Central memory CD8-positive, alpha-beta T cell (primary cell): Measurements from ENCODE around the gene EP400.

Experiments used
- ATAC-seq: fragments of 150-1000 bp; cut with Tn5 transposase; replicated peaks from 2 replicates; pipeline ENCODE4 v1.10.0; 2022; ENCODE audit warnings: mild to moderate bottlenecking, moderate FRiP score, moderate number of reproducible peaks; ENCODE audit not compliant: poor library complexity, severe bottlenecking; ENCODE audit errors: extremely low read depth
- DNase-seq, 2 donors: peaks; one replicate each; pipeline ENCODE4 v3.0.0; 2021; ENCODE audit warnings: low spot score in 2 of 2
- H3K27ac Mint-ChIP-seq: one replicate; pipeline ENCODE4 v1.8.0; 2022; ENCODE audit warnings: low read depth, mild to moderate bottlenecking, moderate library complexity, mixed read lengths
- H3K27me3 Mint-ChIP-seq: one replicate; pipeline ENCODE4 v1.8.0; 2022; ENCODE audit warnings: mixed read lengths
- H3K36me3 Mint-ChIP-seq: one replicate; pipeline ENCODE4 v1.8.0; 2022; ENCODE audit warnings: mild to moderate bottlenecking, moderate library complexity, mixed read lengths; ENCODE audit not compliant: insufficient read depth
- H3K4me1 Mint-ChIP-seq: one replicate; pipeline ENCODE4 v1.8.0; 2022; ENCODE audit warnings: mixed read lengths
- H3K4me3 Mint-ChIP-seq: one replicate; pipeline ENCODE4 v1.8.0; 2022; ENCODE audit warnings: mild to moderate bottlenecking, moderate library complexity, mixed read lengths
- H3K9me3 Mint-ChIP-seq: one replicate; pipeline ENCODE4 v1.8.0; 2022; ENCODE audit warnings: mixed read lengths

The EP400 gene

GRCh38 chr12:132019891-132020290, 70.1 kb downstream of the EP400 start:
- H3K27me3 Mint-ChIP-seq: no peaks in the 10 kb centered on the region
- no peak for ATAC-seq
- no peak overlapping the region for H3K27ac Mint-ChIP-seq
- H3K36me3 Mint-ChIP-seq: peaks cover 59% of the 10 kb centered on the region
- no peak for DNase-seq
- no peaks in the 10 kb centered on the region for H3K9me3 Mint-ChIP-seq
- H3K4me1 Mint-ChIP-seq: no peaks in the 10 kb centered on the region
- no peak overlapping the region for H3K4me3 Mint-ChIP-seq

- no peaks in the 10 kb centered on the region for H3K9me3 Mint-ChIP-seq
- no peak overlapping the region for H3K27ac Mint-ChIP-seq
- no peak for DNase-seq
- H3K36me3 Mint-ChIP-seq: peaks cover 58% of the 10 kb centered on the region
- H3K4me3 Mint-ChIP-seq: no peak overlapping the region
- no peaks in the 10 kb centered on the region for H3K4me1 Mint-ChIP-seq
- H3K27me3 Mint-ChIP-seq: no peaks in the 10 kb centered on the region
- no peak for ATAC-seq
Measured at GRCh38 chr12:132020292-132020691, 70.5 kb downstream of the EP400 start.

DNA sequence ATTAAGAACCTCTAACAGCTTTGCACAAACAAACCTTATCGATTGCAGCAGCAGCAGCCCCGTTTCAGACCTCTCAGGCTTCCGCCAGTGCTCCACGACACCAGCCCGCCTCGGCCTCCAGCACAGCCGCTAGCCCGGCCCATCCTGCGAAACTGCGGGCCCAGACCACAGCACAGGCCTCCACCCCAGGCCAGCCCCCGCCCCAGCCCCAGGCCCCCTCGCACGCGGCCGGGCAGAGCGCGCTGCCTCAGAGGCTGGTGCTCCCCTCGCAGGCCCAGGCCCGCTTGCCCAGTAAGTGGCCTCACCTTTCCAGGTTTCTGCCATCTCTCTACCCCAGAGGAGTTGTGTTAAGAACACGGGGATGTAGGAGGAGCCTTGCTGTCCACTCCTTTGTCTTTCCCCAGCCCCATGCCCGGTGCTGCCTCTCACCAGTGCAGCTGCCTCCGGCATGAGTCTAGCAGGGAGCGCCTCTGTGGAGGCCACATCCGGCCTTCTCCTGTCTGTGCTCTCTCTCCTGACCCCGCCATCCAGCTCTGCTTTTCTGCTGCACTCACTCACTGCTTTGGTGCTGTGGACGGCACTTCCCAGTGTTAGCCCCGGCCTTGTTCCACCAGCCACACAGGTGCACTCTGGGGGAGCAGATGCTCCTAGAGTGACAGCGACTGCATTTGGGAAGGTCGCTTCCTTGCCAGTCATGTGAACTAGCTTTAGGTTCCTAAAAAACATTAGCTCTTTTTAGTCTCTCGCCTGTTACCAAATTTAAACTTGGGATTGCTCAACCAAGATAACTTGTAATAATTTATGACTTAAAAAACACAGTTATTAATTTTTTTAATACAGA, 71.5 kb downstream of the EP400 start:
- no peaks in the 10 kb centered on the region for H3K4me1 Mint-ChIP-seq
- H3K9me3 Mint-ChIP-seq: no peaks in the 10 kb centered on the region
- peak overlapping the region; percentile 51 for H3K27ac Mint-ChIP-seq
- no peak for ATAC-seq
- no peak overlapping the region for H3K4me3 Mint-ChIP-seq
- H3K36me3 Mint-ChIP-seq: peaks cover 63% of the 10 kb centered on the region
- H3K27me3 Mint-ChIP-seq: no peaks in the 10 kb centered on the region
- DNase-seq: no peak

GRCh38 chr12:132021965-132022364, 72.2 kb downstream of the EP400 start:
- H3K27me3 Mint-ChIP-seq: no peaks in the 10 kb centered on the region
- DNase-seq (no peak), ATAC-seq (no peak)
- H3K4me1 Mint-ChIP-seq: no peaks in the 10 kb centered on the region
- H3K36me3 Mint-ChIP-seq: peaks cover 65% of the 10 kb centered on the region
- H3K9me3 Mint-ChIP-seq: no peaks in the 10 kb centered on the region
- H3K4me3 Mint-ChIP-seq: no peak overlapping the region
- peak overlapping the region; percentile 51 for H3K27ac Mint-ChIP-seq

DNA sequence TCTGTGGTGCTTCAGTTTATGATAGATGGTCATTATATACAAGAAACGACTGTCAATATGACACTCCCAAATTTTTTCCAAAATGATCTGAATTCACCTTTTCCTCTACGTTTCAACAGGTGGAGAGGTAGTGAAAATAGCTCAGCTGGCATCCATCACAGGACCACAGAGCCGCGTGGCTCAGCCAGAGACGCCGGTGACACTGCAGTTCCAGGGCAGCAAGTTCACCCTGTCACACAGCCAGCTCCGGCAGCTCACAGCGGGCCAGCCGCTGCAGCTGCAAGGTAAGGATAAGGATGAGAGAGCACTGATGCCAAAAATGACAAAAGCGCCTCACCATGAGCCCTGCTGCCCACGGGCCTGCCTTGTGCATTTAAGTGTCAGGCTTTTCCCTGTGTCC, 73.9 kb downstream of the EP400 start:
- ATAC-seq (no peak), DNase-seq (no peak)
- Mint-ChIP-seq H3K9me3 (no peaks in the 10 kb centered on the region), H3K36me3 (peaks cover 60% of the 10 kb centered on the region), H3K27ac (no peak overlapping the region), H3K4me1 (no peaks in the 10 kb centered on the region), H3K4me3 (no peak overlapping the region), H3K27me3 (no peaks in the 10 kb centered on the region)

DNA sequence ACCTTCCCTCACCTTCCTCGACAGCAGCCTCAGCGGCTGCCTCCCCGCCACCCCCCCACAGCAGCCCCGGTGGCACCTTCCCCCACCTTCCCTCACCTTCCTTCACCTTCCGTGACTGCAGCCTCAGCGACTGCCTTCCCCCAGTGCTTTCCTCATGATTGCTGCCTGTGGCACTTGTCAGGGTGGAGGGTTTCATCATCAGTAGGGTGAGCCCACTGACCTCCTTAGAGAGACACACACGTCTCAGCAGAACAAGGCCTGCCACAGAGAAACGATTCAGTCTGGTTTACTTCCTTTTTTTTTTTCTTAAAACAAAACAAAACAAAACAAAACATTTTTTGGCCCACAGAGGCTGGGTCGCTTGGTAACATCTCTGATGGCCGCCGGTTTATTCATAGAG, 75.0 kb downstream of the EP400 start:
- no peak overlapping the region for H3K4me3 Mint-ChIP-seq
- H3K4me1 Mint-ChIP-seq: no peaks in the 10 kb centered on the region
- ATAC-seq (no peak), DNase-seq (no peak)
- H3K27ac Mint-ChIP-seq: peak overlapping the region; percentile 62
- H3K27me3 Mint-ChIP-seq: no peaks in the 10 kb centered on the region
- H3K9me3 Mint-ChIP-seq: no peaks in the 10 kb centered on the region
- H3K36me3 Mint-ChIP-seq: peaks cover 65% of the 10 kb centered on the region

- Mint-ChIP-seq H3K4me3 (no peak overlapping the region), H3K27me3 (no peaks in the 10 kb centered on the region), H3K9me3 (no peaks in the 10 kb centered on the region), H3K27ac (no peak overlapping the region), H3K36me3 (peaks cover 62% of the 10 kb centered on the region), H3K4me1 (no peaks in the 10 kb centered on the region)
- no peak for DNase-seq
- no peak for ATAC-seq
Measured at GRCh38 chr12:132025526-132025925, 75.8 kb downstream of the EP400 start.

- Mint-ChIP-seq H3K27me3 (no peaks in the 10 kb centered on the region), H3K27ac (no peak overlapping the region), H3K4me3 (no peak overlapping the region), H3K9me3 (no peaks in the 10 kb centered on the region), H3K4me1 (no peaks in the 10 kb centered on the region), H3K36me3 (peaks cover 64% of the 10 kb centered on the region)
- ATAC-seq (no peak), DNase-seq (no peak)
Measured at GRCh38 chr12:132026061-132026795, 76.5 kb downstream of the EP400 start.

GRCh38 chr12:132026796-132027500, 77.2 kb downstream of the EP400 start:
- H3K4me1 Mint-ChIP-seq: no peaks in the 10 kb centered on the region
- no peaks in the 10 kb centered on the region for H3K9me3 Mint-ChIP-seq
- no peaks in the 10 kb centered on the region for H3K27me3 Mint-ChIP-seq
- no peak overlapping the region for H3K4me3 Mint-ChIP-seq
- ATAC-seq (no peak), DNase-seq (no peak)
- H3K27ac Mint-ChIP-seq: no peak overlapping the region
- H3K36me3 Mint-ChIP-seq: peaks cover 62% of the 10 kb centered on the region

DNA sequence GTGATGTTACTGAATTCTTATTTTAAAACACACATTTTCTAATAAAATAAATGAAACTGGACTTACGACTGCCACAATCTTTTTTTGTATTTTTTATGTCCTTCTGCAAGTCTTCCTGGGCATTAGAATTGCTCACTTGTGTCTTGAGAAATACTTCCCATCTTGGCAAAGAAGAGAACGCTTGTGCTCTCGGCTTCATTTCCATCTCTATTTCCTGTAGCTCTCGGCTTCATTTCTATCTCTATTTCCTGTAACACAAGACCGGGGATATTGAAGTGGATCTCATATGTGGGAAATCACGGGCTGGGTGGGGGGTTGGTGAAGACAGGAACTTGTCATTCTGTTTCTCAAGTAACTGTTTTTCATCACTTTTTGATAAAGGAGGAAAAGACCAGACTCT, 77.9 kb downstream of the EP400 start:
- Mint-ChIP-seq H3K27ac (peak overlapping the region; percentile 37), H3K36me3 (peaks cover 62% of the 10 kb centered on the region), H3K27me3 (no peaks in the 10 kb centered on the region), H3K9me3 (no peaks in the 10 kb centered on the region), H3K4me3 (no peak overlapping the region), H3K4me1 (no peaks in the 10 kb centered on the region)
- DNase-seq (no peak), ATAC-seq (no peak)

GRCh38 chr12:132028111-132028510, 78.4 kb downstream of the EP400 start:
- Mint-ChIP-seq H3K27ac (peak overlapping the region; percentile 37), H3K4me1 (no peaks in the 10 kb centered on the region), H3K27me3 (no peaks in the 10 kb centered on the region), H3K36me3 (peaks cover 63% of the 10 kb centered on the region), H3K9me3 (no peaks in the 10 kb centered on the region), H3K4me3 (no peak overlapping the region)
- no peak for ATAC-seq
- DNase-seq: no peak

DNA sequence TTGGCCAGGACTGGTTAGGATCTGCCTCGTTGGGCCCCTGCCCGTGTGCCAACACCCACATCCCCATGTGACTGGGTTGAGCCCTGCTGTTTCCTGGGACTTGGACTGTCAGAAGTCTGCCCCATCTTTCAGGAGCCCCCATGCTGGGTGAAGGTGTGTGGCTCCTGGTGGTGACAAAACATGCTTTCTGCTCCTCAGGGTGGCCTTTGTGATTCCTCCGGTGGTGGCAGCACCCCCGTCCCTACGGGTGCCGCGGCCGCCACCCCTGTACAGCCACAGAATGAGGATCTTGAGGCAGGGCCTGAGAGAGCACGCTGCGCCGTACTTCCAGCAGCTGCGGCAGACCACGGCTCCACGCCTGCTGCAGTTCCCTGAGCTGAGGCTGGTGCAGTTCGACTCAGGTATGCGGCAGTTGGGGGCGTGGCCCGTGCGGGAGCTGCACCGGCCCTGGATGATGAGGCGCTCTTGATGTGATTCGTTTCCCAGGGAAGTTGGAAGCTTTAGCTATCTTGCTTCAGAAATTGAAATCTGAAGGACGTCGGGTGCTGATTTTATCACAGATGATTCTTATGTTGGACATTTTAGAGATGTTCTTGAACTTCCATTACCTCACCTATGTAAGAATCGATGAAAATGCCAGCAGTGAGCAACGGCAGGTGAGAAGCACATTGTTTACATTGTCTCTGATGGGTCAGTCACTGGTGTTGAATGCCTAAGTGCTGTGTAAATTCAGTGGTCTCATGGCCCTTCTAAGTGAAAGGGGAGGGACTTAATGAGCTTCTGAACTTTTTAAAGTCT, 80.0 kb downstream of the EP400 start:
- H3K27ac Mint-ChIP-seq: no peak overlapping the region
- H3K27me3 Mint-ChIP-seq: no peaks in the 10 kb centered on the region
- H3K36me3 Mint-ChIP-seq: peaks cover 63% of the 10 kb centered on the region
- ATAC-seq (no peak), DNase-seq (no peak)
- H3K4me1 Mint-ChIP-seq: no peaks in the 10 kb centered on the region
- H3K9me3 Mint-ChIP-seq: no peaks in the 10 kb centered on the region
- no peak overlapping the region for H3K4me3 Mint-ChIP-seq
